ENCODE data around the gene KIAA1671.

DNA sequence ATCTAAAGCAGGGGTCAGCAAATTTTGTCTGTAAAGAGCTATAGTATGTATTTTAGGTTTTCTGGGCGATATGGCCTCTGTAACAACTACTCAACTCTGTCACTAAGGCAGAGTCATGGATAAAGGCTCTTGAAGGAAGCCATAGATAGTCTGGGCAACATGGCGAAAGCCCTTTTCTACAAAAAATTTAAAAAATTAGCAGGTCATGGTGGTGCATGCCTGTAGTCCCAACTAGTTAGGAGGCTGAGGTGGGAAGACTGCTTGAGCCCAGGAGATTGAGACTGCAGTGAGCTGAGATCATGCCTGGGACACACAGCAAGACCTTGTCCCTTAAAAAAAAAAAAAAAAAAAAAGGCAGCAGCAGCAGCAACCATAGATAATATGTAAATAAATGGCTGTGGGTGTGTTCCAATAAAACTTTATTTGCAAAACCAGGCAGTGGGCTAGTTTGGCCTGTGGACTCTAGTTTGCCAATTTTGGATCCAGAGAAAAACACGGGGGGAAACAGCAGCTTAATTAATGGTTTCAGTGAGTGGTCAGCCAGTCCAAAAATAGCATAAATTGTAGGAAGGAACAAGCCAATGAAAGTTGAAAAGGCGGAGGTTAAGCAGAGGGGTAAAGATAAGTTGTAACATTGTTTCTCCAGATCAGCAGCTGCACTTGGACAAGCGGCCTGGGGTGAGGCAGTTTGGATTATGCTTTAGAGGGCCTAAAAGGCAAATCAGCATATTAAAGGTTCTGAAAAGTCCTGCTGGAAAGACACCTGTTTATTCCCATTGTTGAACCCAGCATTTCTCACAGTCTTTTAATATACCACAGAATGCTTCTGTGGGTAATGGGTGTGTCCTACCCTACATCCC, 62.6 kb downstream of the KIAA1671 start:
- TF ChIP-seq, protein P1, sequence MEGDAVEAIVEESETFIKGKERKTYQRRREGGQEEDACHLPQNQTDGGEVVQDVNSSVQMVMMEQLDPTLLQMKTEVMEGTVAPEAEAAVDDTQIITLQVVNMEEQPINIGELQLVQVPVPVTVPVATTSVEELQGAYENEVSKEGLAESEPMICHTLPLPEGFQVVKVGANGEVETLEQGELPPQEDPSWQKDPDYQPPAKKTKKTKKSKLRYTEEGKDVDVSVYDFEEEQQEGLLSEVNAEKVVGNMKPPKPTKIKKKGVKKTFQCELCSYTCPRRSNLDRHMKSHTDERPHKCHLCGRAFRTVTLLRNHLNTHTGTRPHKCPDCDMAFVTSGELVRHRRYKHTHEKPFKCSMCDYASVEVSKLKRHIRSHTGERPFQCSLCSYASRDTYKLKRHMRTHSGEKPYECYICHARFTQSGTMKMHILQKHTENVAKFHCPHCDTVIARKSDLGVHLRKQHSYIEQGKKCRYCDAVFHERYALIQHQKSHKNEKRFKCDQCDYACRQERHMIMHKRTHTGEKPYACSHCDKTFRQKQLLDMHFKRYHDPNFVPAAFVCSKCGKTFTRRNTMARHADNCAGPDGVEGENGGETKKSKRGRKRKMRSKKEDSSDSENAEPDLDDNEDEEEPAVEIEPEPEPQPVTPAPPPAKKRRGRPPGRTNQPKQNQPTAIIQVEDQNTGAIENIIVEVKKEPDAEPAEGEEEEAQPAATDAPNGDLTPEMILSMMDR (IDR thresholded peaks at IDR 0.05), result no peak
- TF ChIP-seq MXI1 (IDR thresholded peaks at IDR 0.05; ENCODE audit: low read depth, low read length), result no peak
